ENCODE data around the gene KIF15.
A peak's percentile ranks its signal among the peaks of the same experiment; 100 is the strongest.

Gene KIF15

GRCh38 chr3:44862226-44862637 is 100.6 kb downstream of the KIF15 start:
- DNase-seq (ENCODE audit: low read depth) = no peak
- peak overlapping the region; percentile 84 for H3K9ac ChIP-seq (ENCODE audit: low read length)
- no peaks in the 10 kb centered on the region for H3K36me3 ChIP-seq (ENCODE audit: control insufficient read depth, insufficient read depth, low read length, severe bottlenecking)
- peaks cover 7% of the 10 kb centered on the region for H3K4me1 ChIP-seq (ENCODE audit: control insufficient read depth, insufficient read depth, low read length)
- no peaks in the 10 kb centered on the region for H3K9me3 ChIP-seq (ENCODE audit: control insufficient read depth, low read length)
- H3K27me3 ChIP-seq (replicated peaks; ENCODE audit: control insufficient read depth, insufficient read depth, low read length) = no peaks in the 10 kb centered on the region
- H3K4me3 ChIP-seq (ENCODE audit: low read length) = peak overlapping the region; percentile 84

- DNase-seq (ENCODE audit: low read depth) = peak; percentile 14
- H3K9me3 ChIP-seq (ENCODE audit: control insufficient read depth, low read length) = no peaks in the 10 kb centered on the region
- peaks cover 7% of the 10 kb centered on the region for H3K4me1 ChIP-seq (ENCODE audit: control insufficient read depth, insufficient read depth, low read length)
- no peak overlapping the region for H3K4me3 ChIP-seq (ENCODE audit: low read length)
- no peak overlapping the region for H3K9ac ChIP-seq (ENCODE audit: low read length)
- H3K36me3 ChIP-seq (ENCODE audit: control insufficient read depth, insufficient read depth, low read length, severe bottlenecking) = no peaks in the 10 kb centered on the region
- H3K27me3 ChIP-seq (replicated peaks; ENCODE audit: control insufficient read depth, insufficient read depth, low read length) = no peaks in the 10 kb centered on the region
Measured at GRCh38 chr3:44865272-44866035, 103.9 kb downstream of the KIF15 start.

- no peak overlapping the region for H3K9ac ChIP-seq (ENCODE audit: low read length)
- DNase-seq (ENCODE audit: low read depth) = no peak
- H3K27me3 ChIP-seq (replicated peaks; ENCODE audit: control insufficient read depth, insufficient read depth, low read length) = no peaks in the 10 kb centered on the region
Measured at GRCh38 chr3:44867421-44868111, 106.0 kb downstream of the KIF15 start.

GRCh38 chr3:44870375-44871061 is 108.9 kb downstream of the KIF15 start:
- Histone ChIP-seq H3K36me3 (ENCODE audit: control insufficient read depth, insufficient read depth, low read length, severe bottlenecking) (no peaks in the 10 kb centered on the region), H3K9ac (ENCODE audit: low read length) (no peak overlapping the region), H3K27me3 (replicated peaks; ENCODE audit: control insufficient read depth, insufficient read depth, low read length) (no peaks in the 10 kb centered on the region), H3K4me3 (ENCODE audit: low read length) (no peak overlapping the region), H3K4me1 (ENCODE audit: control insufficient read depth, insufficient read depth, low read length) (no peaks in the 10 kb centered on the region), H3K9me3 (ENCODE audit: control insufficient read depth, low read length) (no peaks in the 10 kb centered on the region)
- DNase-seq (ENCODE audit: low read depth) = no peak

More at GRCh38 chr3:44867421-44868111, 106.0 kb downstream of the KIF15 start:
- H3K4me3 ChIP-seq (ENCODE audit: low read length) = no peak overlapping the region
- H3K36me3 ChIP-seq (ENCODE audit: control insufficient read depth, insufficient read depth, low read length, severe bottlenecking) = no peaks in the 10 kb centered on the region
- no peaks in the 10 kb centered on the region for H3K9me3 ChIP-seq (ENCODE audit: control insufficient read depth, low read length)
- H3K4me1 ChIP-seq (ENCODE audit: control insufficient read depth, insufficient read depth, low read length) = peaks cover 4% of the 10 kb centered on the region

GRCh38 chr3:44874308-44874707 is 112.7 kb downstream of the KIF15 start, which contains the start of gene TGM4:
Gene TGM4 (plus strand): TSS chr3:44874608. CDS start chr3:44874679, 71 bp downstream.
- Histone ChIP-seq H3K36me3 (ENCODE audit: control insufficient read depth, insufficient read depth, low read length, severe bottlenecking) (no peaks in the 10 kb centered on the region), H3K9ac (ENCODE audit: low read length) (no peak within 1 kb of the TSS), H3K4me3 (ENCODE audit: low read length) (no peak within 1 kb of the TSS), H3K27me3 (replicated peaks; ENCODE audit: control insufficient read depth, insufficient read depth, low read length) (no peaks in the 10 kb centered on the region), H3K9me3 (ENCODE audit: control insufficient read depth, low read length) (no peaks in the 10 kb centered on the region), H3K4me1 (ENCODE audit: control insufficient read depth, insufficient read depth, low read length) (no peaks in the 10 kb centered on the region)
- DNase-seq (ENCODE audit: low read depth) = no peak

GRCh38 chr3:44875596-44875995 is 114.0 kb downstream of the KIF15 start:
- H3K36me3 ChIP-seq (ENCODE audit: control insufficient read depth, insufficient read depth, low read length, severe bottlenecking) = no peaks in the 10 kb centered on the region
- H3K9me3 ChIP-seq (ENCODE audit: control insufficient read depth, low read length) = no peaks in the 10 kb centered on the region
- H3K4me3 ChIP-seq (ENCODE audit: low read length) = no peak overlapping the region
- no peaks in the 10 kb centered on the region for H3K4me1 ChIP-seq (ENCODE audit: control insufficient read depth, insufficient read depth, low read length)
- H3K9ac ChIP-seq (ENCODE audit: low read length) = no peak overlapping the region
- no peak for DNase-seq (ENCODE audit: low read depth)
- H3K27me3 ChIP-seq (replicated peaks; ENCODE audit: control insufficient read depth, insufficient read depth, low read length) = no peaks in the 10 kb centered on the region

GRCh38 chr3:44877333-44877732 is 115.7 kb downstream of the KIF15 start:
- no peaks in the 10 kb centered on the region for H3K36me3 ChIP-seq (ENCODE audit: control insufficient read depth, insufficient read depth, low read length, severe bottlenecking)
- H3K4me3 ChIP-seq (ENCODE audit: low read length) = no peak overlapping the region
- no peaks in the 10 kb centered on the region for H3K27me3 ChIP-seq (replicated peaks; ENCODE audit: control insufficient read depth, insufficient read depth, low read length)
- H3K9me3 ChIP-seq (ENCODE audit: control insufficient read depth, low read length) = no peaks in the 10 kb centered on the region
- no peak for DNase-seq (ENCODE audit: low read depth)
- H3K4me1 ChIP-seq (ENCODE audit: control insufficient read depth, insufficient read depth, low read length) = no peaks in the 10 kb centered on the region
- no peak overlapping the region for H3K9ac ChIP-seq (ENCODE audit: low read length)

- no peaks in the 10 kb centered on the region for H3K27me3 ChIP-seq (replicated peaks; ENCODE audit: control insufficient read depth, insufficient read depth, low read length)
- peaks cover 19% of the 10 kb centered on the region for H3K4me1 ChIP-seq (ENCODE audit: control insufficient read depth, insufficient read depth, low read length)
- no peak overlapping the region for H3K9ac ChIP-seq (ENCODE audit: low read length)
- no peak for DNase-seq (ENCODE audit: low read depth)
- H3K9me3 ChIP-seq (ENCODE audit: control insufficient read depth, low read length) = peaks cover 3% of the 10 kb centered on the region
- no peak overlapping the region for H3K4me3 ChIP-seq (ENCODE audit: low read length)
- H3K36me3 ChIP-seq (ENCODE audit: control insufficient read depth, insufficient read depth, low read length, severe bottlenecking) = no peaks in the 10 kb centered on the region
Measured at GRCh38 chr3:44880284-44880683, 118.7 kb downstream of the KIF15 start.

- peaks cover 3% of the 10 kb centered on the region for H3K9me3 ChIP-seq (ENCODE audit: control insufficient read depth, low read length)
- H3K4me1 ChIP-seq (ENCODE audit: control insufficient read depth, insufficient read depth, low read length) = peaks cover 31% of the 10 kb centered on the region
- no peaks in the 10 kb centered on the region for H3K27me3 ChIP-seq (replicated peaks; ENCODE audit: control insufficient read depth, insufficient read depth, low read length)
- H3K36me3 ChIP-seq (ENCODE audit: control insufficient read depth, insufficient read depth, low read length, severe bottlenecking) = no peaks in the 10 kb centered on the region
- H3K4me3 ChIP-seq (ENCODE audit: low read length) = peak overlapping the region; percentile 9
- peak overlapping the region; percentile 48 for H3K9ac ChIP-seq (ENCODE audit: low read length)
- no peak for DNase-seq (ENCODE audit: low read depth)
Measured at GRCh38 chr3:44883213-44883955, 121.8 kb downstream of the KIF15 start.

GRCh38 chr3:44883999-44884431 is 122.4 kb downstream of the KIF15 start:
- H3K4me3 ChIP-seq (ENCODE audit: low read length) = peak overlapping the region; percentile 9
- H3K4me1 ChIP-seq (ENCODE audit: control insufficient read depth, insufficient read depth, low read length) = peaks cover 31% of the 10 kb centered on the region
- DNase-seq (ENCODE audit: low read depth) = peak; percentile 87

More at GRCh38 chr3:44883999-44884431, 122.4 kb downstream of the KIF15 start:
- Histone ChIP-seq H3K9ac (ENCODE audit: low read length) (peak overlapping the region; percentile 48), H3K36me3 (ENCODE audit: control insufficient read depth, insufficient read depth, low read length, severe bottlenecking) (no peaks in the 10 kb centered on the region), H3K27me3 (replicated peaks; ENCODE audit: control insufficient read depth, insufficient read depth, low read length) (no peaks in the 10 kb centered on the region), H3K9me3 (ENCODE audit: control insufficient read depth, low read length) (peaks cover 3% of the 10 kb centered on the region)

All from adipocyte (in vitro differentiated cells).